Calu3 (cell line): ENCODE measurements around the gene PRTG. TPM values are rescaled to one million over a fixed set of nuclear protein-coding genes. Genes with fewer than 3 reads are reported as not detected.

Experiments
- BruUV-seq: library from RNA; stranded (reverse); fragments of 400-500 nt; replicated peaks from 2 replicates; lab custom pipeline; 2021; lab: Mats Ljungman, UMichigan
- CTCF ChIA-PET: fragments of 300-600 bp; sonication (Branson Sonifier 250); formaldehyde crosslinking; loops from one replicate; lab custom pipeline; 2022; ENCODE audit warnings: antibody characterized with exemption; lab: Charles Lee
- DNase-seq: peaks from one replicate; pipeline ENCODE4 v3.0.0; 2022
- H3K27ac Mint-ChIP-seq: one replicate; pipeline ENCODE4 v1.8.0; 2022; ENCODE audit warnings: mixed read lengths; ENCODE audit not compliant: unreplicated experiment
- H3K27me3 Mint-ChIP-seq: one replicate; pipeline ENCODE4 v1.8.0; 2022; ENCODE audit warnings: mixed read lengths; ENCODE audit not compliant: unreplicated experiment
- H3K36me3 Mint-ChIP-seq: one replicate; pipeline ENCODE4 v1.8.0; 2022; ENCODE audit warnings: mild to moderate bottlenecking, moderate library complexity, mixed read lengths; ENCODE audit not compliant: insufficient read depth, unreplicated experiment
- H3K4me1 Mint-ChIP-seq: one replicate; pipeline ENCODE4 v1.8.0; 2022; ENCODE audit warnings: mild to moderate bottlenecking, low read depth, mixed read lengths; ENCODE audit not compliant: unreplicated experiment
- H3K4me3 Mint-ChIP-seq: one replicate; pipeline ENCODE4 v1.8.0; 2022; ENCODE audit warnings: mild to moderate bottlenecking, low read depth, moderate library complexity, mixed read lengths; ENCODE audit not compliant: unreplicated experiment
- H3K9me3 Mint-ChIP-seq: one replicate; pipeline ENCODE4 v1.8.0; 2022; ENCODE audit warnings: low read depth, mixed read lengths; ENCODE audit not compliant: unreplicated experiment
- intact Hi-C: fragments of 100-400 bp; cut with micrococcal nuclease; formaldehyde crosslinking; loops from one replicate; pipeline ENCODE4 v1.10.0; 2022; ENCODE audit not compliant: unreplicated experiment
- total RNA-seq: library from RNA; stranded (reverse); gene quantifications from 2 replicates; pipeline ENCODE4 v1.2.3, GENCODE V29; 2022
- TF ChIP-seq, protein P1 (sequence below): fragments of 200-600 bp; IDR thresholded peaks from one replicate; pipeline ENCODE4 v1.8.0; 2022; ENCODE audit warnings: antibody characterized with exemption; ENCODE audit not compliant: unreplicated experiment

The PRTG gene
- total RNA-seq, 1 experiment from 2014 or later = 12.0 TPM

DNA sequence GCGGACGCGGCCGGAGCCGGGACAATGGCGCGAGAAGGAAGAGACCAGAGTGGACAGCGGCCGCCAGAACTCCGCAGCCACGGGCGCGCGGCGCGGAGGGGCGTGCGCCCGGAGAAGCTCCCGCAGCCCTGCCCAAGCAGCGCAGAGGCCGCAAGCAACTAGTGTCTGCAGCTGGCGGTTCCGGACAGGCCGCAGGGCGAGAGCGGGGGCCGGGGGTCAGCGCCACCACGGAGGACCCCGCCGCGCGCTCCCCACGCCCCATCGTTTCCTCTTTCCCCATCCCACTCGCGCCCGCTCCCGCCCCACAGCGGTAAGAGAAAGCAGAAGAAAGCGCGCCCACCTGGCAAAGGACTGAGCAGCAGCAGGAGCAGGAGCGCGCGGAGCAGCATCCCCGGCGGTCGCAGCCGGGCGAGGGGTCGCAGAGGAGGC lies 440 bp downstream of the PRTG start:
- intact Hi-C loops = loop anchor here (2.0 to 5.0 kb wide), 2 partner anchors 55 to 94 kb away; no protein-coding TSS in a partner anchor
- Mint-ChIP-seq H3K4me3 (no peak overlapping the region), H3K4me1 (peaks cover 13% of the 10 kb centered on the region), H3K9me3 (no peaks in the 10 kb centered on the region), H3K27me3 (no peaks in the 10 kb centered on the region), H3K36me3 (no peaks in the 10 kb centered on the region), H3K27ac (no peak overlapping the region)
- BruUV-seq = no TSS peak
- CTCF ChIA-PET = interaction anchor here (0.6 to 1.1 kb wide), 3 partner anchors 48 to 592 kb away, joined by 3 to 4 read pairs (median 3); no protein-coding TSS in a partner anchor
- DNase-seq = peak; percentile 45
- TF ChIP-seq, protein P1, sequence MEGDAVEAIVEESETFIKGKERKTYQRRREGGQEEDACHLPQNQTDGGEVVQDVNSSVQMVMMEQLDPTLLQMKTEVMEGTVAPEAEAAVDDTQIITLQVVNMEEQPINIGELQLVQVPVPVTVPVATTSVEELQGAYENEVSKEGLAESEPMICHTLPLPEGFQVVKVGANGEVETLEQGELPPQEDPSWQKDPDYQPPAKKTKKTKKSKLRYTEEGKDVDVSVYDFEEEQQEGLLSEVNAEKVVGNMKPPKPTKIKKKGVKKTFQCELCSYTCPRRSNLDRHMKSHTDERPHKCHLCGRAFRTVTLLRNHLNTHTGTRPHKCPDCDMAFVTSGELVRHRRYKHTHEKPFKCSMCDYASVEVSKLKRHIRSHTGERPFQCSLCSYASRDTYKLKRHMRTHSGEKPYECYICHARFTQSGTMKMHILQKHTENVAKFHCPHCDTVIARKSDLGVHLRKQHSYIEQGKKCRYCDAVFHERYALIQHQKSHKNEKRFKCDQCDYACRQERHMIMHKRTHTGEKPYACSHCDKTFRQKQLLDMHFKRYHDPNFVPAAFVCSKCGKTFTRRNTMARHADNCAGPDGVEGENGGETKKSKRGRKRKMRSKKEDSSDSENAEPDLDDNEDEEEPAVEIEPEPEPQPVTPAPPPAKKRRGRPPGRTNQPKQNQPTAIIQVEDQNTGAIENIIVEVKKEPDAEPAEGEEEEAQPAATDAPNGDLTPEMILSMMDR = no peak

- TF ChIP-seq, protein P1 = no peak
- H3K27ac Mint-ChIP-seq = no peak overlapping the region
- no peaks in the 10 kb centered on the region for H3K27me3 Mint-ChIP-seq
- no peak overlapping the region for H3K4me3 Mint-ChIP-seq
- no peaks in the 10 kb centered on the region for H3K36me3 Mint-ChIP-seq
- DNase-seq = peak; percentile 48
- H3K4me1 Mint-ChIP-seq = peaks cover 17% of the 10 kb centered on the region
- BruUV-seq = TSS peak; percentile 29
- intact Hi-C loops = loop anchor here (2.0 to 5.0 kb wide), 2 partner anchors 55 to 93 kb away; no protein-coding TSS in a partner anchor
- H3K9me3 Mint-ChIP-seq = no peaks in the 10 kb centered on the region
- CTCF ChIA-PET = interaction anchor here (0.6 to 1.1 kb wide), 3 partner anchors 47 to 593 kb away, joined by 3 to 4 read pairs (median 3); no protein-coding TSS in a partner anchor
These were observed 987 bp downstream of the PRTG start for GRCh38 chr15:55741833-55742497.

GRCh38 chr15:55740981-55741832 lies 1.7 kb downstream of the PRTG start:
- TF ChIP-seq, protein P1 = no peak
- Mint-ChIP-seq H3K27me3 (no peaks in the 10 kb centered on the region), H3K4me1 (peaks cover 17% of the 10 kb centered on the region), H3K4me3 (no peak overlapping the region), H3K36me3 (no peaks in the 10 kb centered on the region), H3K27ac (no peak overlapping the region), H3K9me3 (no peaks in the 10 kb centered on the region)
- CTCF ChIA-PET = no interaction called here
- DNase-seq = peak; percentile 12
- BruUV-seq = no TSS peak
- intact Hi-C loops = loop anchor here (5.0 kb wide), 1 partner anchor 56 kb away; no protein-coding TSS in a partner anchor

DNA sequence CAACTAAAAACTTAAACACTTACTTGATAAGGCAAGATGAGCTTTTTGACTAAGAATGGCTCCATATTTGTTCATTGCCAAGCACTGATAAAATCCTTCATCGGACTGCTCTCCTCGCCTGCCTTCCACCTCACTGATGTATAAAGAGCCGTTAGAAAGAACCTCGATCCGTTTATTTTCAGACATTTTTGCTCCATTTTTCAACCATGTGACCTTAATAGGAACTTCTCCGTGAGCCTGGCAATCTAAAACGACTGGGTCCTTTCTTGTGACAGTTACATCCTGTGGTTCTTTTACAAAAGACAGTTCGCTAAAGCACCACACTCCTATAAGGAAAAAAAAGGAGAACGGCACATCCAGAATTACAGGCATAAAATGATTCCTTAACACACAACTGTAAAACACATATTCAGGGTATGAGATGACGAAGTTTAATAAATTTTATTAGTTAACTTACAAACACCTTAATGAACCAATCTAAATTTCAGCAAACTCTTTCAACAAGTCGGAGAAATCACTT lies 2.5 kb downstream of the PRTG start:
- DNase-seq = no peak
- CTCF ChIA-PET = no interaction called here
- peaks cover 17% of the 10 kb centered on the region for H3K4me1 Mint-ChIP-seq
- H3K36me3 Mint-ChIP-seq = no peaks in the 10 kb centered on the region
- TF ChIP-seq, protein P1 = no peak
- H3K27ac Mint-ChIP-seq = no peak overlapping the region
- H3K9me3 Mint-ChIP-seq = no peaks in the 10 kb centered on the region
- H3K27me3 Mint-ChIP-seq = no peaks in the 10 kb centered on the region
- intact Hi-C loops = loop anchor here (5.0 kb wide), 1 partner anchor 57 kb away; no protein-coding TSS in a partner anchor
- no peak overlapping the region for H3K4me3 Mint-ChIP-seq
- BruUV-seq = no TSS peak
